ENCODE measurements around the gene PRDM16.
A peak's percentile ranks its signal among the peaks of the same experiment; 100 is the strongest.

Gene PRDM16

GRCh38 chr1:3217181-3217641, 148.2 kb downstream of the PRDM16 start:
- DNase-seq: peak; percentile 86

- peak; percentile 61 for DNase-seq
Measured at GRCh38 chr1:3217979-3218679, 149.1 kb downstream of the PRDM16 start.

- peak; percentile 75 for DNase-seq
Measured at GRCh38 chr1:3219005-3219790, 150.2 kb downstream of the PRDM16 start.

GRCh38 chr1:3219791-3220467, 150.9 kb downstream of the PRDM16 start:
- DNase-seq: peak; percentile 73

- no peak for DNase-seq
Measured at GRCh38 chr1:3221112-3222041, 152.4 kb downstream of the PRDM16 start.

GRCh38 chr1:3222042-3222692, 153.2 kb downstream of the PRDM16 start:
- DNase-seq: peak; percentile 88

- no peak for DNase-seq
Measured at GRCh38 chr1:3225661-3226060, 156.7 kb downstream of the PRDM16 start.

GRCh38 chr1:3226191-3226590, 157.2 kb downstream of the PRDM16 start:
- DNase-seq: no peak

- DNase-seq: no peak
Measured at GRCh38 chr1:3226701-3227350, 157.8 kb downstream of the PRDM16 start.

GRCh38 chr1:3227351-3227704, 158.3 kb downstream of the PRDM16 start:
- no peak for DNase-seq

GRCh38 chr1:3227893-3228292, 158.9 kb downstream of the PRDM16 start:
- no peak for DNase-seq

- DNase-seq: no peak
Measured at GRCh38 chr1:3229081-3229725, 160.2 kb downstream of the PRDM16 start.

GRCh38 chr1:3230553-3230952, 161.6 kb downstream of the PRDM16 start:
- no peak for DNase-seq

- DNase-seq: no peak
Measured at GRCh38 chr1:3231245-3231644, 162.2 kb downstream of the PRDM16 start.

- DNase-seq: no peak
Measured at GRCh38 chr1:3231826-3232225, 162.8 kb downstream of the PRDM16 start.

- DNase-seq: no peak
Measured at GRCh38 chr1:3233031-3233430, 164.0 kb downstream of the PRDM16 start.

- no peak for DNase-seq
Measured at GRCh38 chr1:3233551-3233950, 164.5 kb downstream of the PRDM16 start.

GRCh38 chr1:3234281-3234680, 165.3 kb downstream of the PRDM16 start:
- DNase-seq: no peak

- DNase-seq: no peak
Measured at GRCh38 chr1:3234956-3235355, 166.0 kb downstream of the PRDM16 start.

GRCh38 chr1:3235496-3235895, 166.5 kb downstream of the PRDM16 start:
- DNase-seq: no peak

GRCh38 chr1:3236361-3236760, 167.4 kb downstream of the PRDM16 start:
- no peak for DNase-seq

All from DMS79 treated with DMSO at 0.1 percent for 48 hours (cell line).